Endothelial cell of umbilical vein (primary cell): Measurements from ENCODE around the gene STX1A. TPM values are rescaled to one million over a fixed set of nuclear protein-coding genes. Genes with fewer than 3 reads are reported as not detected.

Experiments
- BruUV-seq: library from RNA; stranded (reverse); fragments of 400-500 nt; replicated peaks from 2 replicates; lab custom pipeline; 2021; lab: Mats Ljungman, UMichigan
- CTCF ChIA-PET: fragments of 300-600, 350-600 bp; sonication (Branson Sonifier 250); formaldehyde crosslinking; loops from one replicate; lab custom pipeline; 2021; ENCODE audit warnings: antibody characterized with exemption, inconsistent platforms; lab: Charles Lee
- POLR2A ChIA-PET: fragments of 300-600, 350-600 bp; sonication (Branson Sonifier 250); formaldehyde crosslinking; loops from one replicate; lab custom pipeline; 2021; ENCODE audit warnings: antibody characterized with exemption, inconsistent platforms; lab: Charles Lee
- DNase-seq: peaks from one replicate; pipeline ENCODE4 v3.0.0-alpha.2; 2011; ENCODE audit warnings: low read depth, low spot score
- FAIRE-seq: peaks from 2 replicates; lab custom pipeline; 2011; peaks lifted over from hg19 to GRCh38; lab: Jason Lieb, UNC
- H2AFZ ChIP-seq: 2 replicates; pipeline ENCODE4 v1.6.0; 2012; ENCODE audit warnings: low read depth, low read length, control low read depth, inconsistent platforms
- H3K27ac ChIP-seq: 2 replicates; pipeline ENCODE4 v1.5.1; 2011; ENCODE audit warnings: low read depth, mild to moderate bottlenecking, control low read depth, low read length, moderate library complexity; ENCODE audit not compliant: insufficient read depth
- H3K27me3 ChIP-seq, 2 experiments: 2 replicates each; pipeline versions ENCODE4 v1.6.0 to v1.6.1; 2011; ENCODE audit warnings: low read length in 2 of 2, mixed read lengths in 1 of 2; ENCODE audit not compliant: control insufficient read depth in 2 of 2, insufficient read depth in 2 of 2
- H3K36me3 ChIP-seq, 2 experiments: 2 replicates in 1 of 2; 3 replicates in 1 of 2; pipeline ENCODE4 v1.5.1; 2011; ENCODE audit warnings: low read length in 2 of 2, mild to moderate bottlenecking in 1 of 2, moderate library complexity in 1 of 2; ENCODE audit not compliant: control insufficient read depth in 2 of 2, insufficient read depth in 2 of 2; ENCODE audit errors: extremely low read depth in 1 of 2
- H3K4me1 ChIP-seq: 3 replicates; pipeline ENCODE4 v1.5.1; 2011; ENCODE audit warnings: mild to moderate bottlenecking, low read length; ENCODE audit not compliant: control insufficient read depth, insufficient read depth; ENCODE audit errors: extremely low read depth
- H3K4me2 ChIP-seq: 2 replicates; pipeline ENCODE4 v1.6.1; 2011; ENCODE audit warnings: low read length, control low read depth, mixed read lengths; ENCODE audit not compliant: insufficient read depth
- H3K4me3 ChIP-seq, 3 experiments: fragments of 200-600 bp in 1 of 3; sonication (generic), shearing (Covaris generic) in 1 of 3; replicated peaks in 1 of 3; 2 replicates each; pipeline ENCODE4 v1.5.1; 2011 to 2016; ENCODE audit warnings: control low read depth in 3 of 3, low read length in 3 of 3, mild to moderate bottlenecking in 2 of 3, inconsistent platforms in 1 of 3, low read depth in 1 of 3, moderate library complexity in 1 of 3; ENCODE audit not compliant: insufficient read depth in 1 of 3
- H3K79me2 ChIP-seq: 2 replicates; pipeline ENCODE4 v1.6.0; 2012; ENCODE audit warnings: low read length, inconsistent platforms; ENCODE audit not compliant: control insufficient read depth, insufficient read depth
- H3K9ac ChIP-seq: replicated peaks from 2 replicates; pipeline ENCODE3; 2011; ENCODE audit warnings: low read length, control low read depth; ENCODE audit not compliant: insufficient read depth; ENCODE audit errors: extremely low read depth
- H3K9me1 ChIP-seq: replicated peaks from 3 replicates; pipeline ENCODE4 v1.6.0; 2011; ENCODE audit warnings: mild to moderate bottlenecking, low read length; ENCODE audit not compliant: control insufficient read depth, insufficient read depth; ENCODE audit errors: extremely low read depth
- H3K9me3 ChIP-seq: replicated peaks from 2 replicates; pipeline ENCODE4 v1.5.1; 2012; ENCODE audit warnings: low read length, inconsistent platforms; ENCODE audit not compliant: control insufficient read depth, insufficient read depth
- H4K20me1 ChIP-seq: replicated peaks from 2 replicates; pipeline ENCODE3; 2011; ENCODE audit warnings: mild to moderate bottlenecking, low read length; ENCODE audit not compliant: control insufficient read depth, insufficient read depth; ENCODE audit errors: extremely low read depth
- CTCF ChIP-seq, 2 donors: IDR thresholded peaks; 1 replicate in 1 of 2; 2 replicates in 1 of 2; pipeline ENCODE4 v1.5.1; 2011; ENCODE audit warnings: low read length in 2 of 2, mild to moderate bottlenecking in 2 of 2, moderate library complexity in 2 of 2, control low read depth in 1 of 2, inconsistent platforms in 1 of 2, low read depth in 1 of 2; ENCODE audit not compliant: insufficient read depth in 1 of 2; ENCODE audit errors: extremely low read depth in 1 of 2
- EZH2 ChIP-seq: IDR thresholded peaks from 2 replicates; pipeline ENCODE4 v1.6.1; 2012; ENCODE audit warnings: borderline replicate concordance, low read depth, mild to moderate bottlenecking, moderate library complexity, low read length, inconsistent platforms; ENCODE audit not compliant: severe bottlenecking
- FOS ChIP-seq: IDR thresholded peaks from 2 replicates; pipeline ENCODE4 v1.6.1; 2011; ENCODE audit warnings: mild to moderate bottlenecking, low read length, moderate library complexity, borderline replicate concordance; ENCODE audit not compliant: insufficient read depth
- GATA2 ChIP-seq: IDR thresholded peaks from 2 replicates; pipeline ENCODE4 v1.7.0; 2011; ENCODE audit warnings: low read depth, mild to moderate bottlenecking, moderate library complexity, mixed read lengths, low read length; ENCODE audit not compliant: insufficient read length, insufficient read depth
- JUN ChIP-seq: IDR thresholded peaks from 2 replicates; pipeline ENCODE4 v1.6.1; 2011; ENCODE audit warnings: borderline replicate concordance, low read depth; ENCODE audit not compliant: insufficient read length, insufficient read depth
- MAX ChIP-seq: IDR thresholded peaks from 2 replicates; pipeline ENCODE4 v1.6.1; 2011; ENCODE audit not compliant: insufficient read depth, insufficient read length
- MYC ChIP-seq: IDR thresholded peaks from one replicate; pipeline ENCODE4 v1.6.1; 2011; ENCODE audit warnings: mild to moderate bottlenecking, low read depth, low read length
- POLR2A ChIP-seq: IDR thresholded peaks from 2 replicates; pipeline ENCODE4 v1.6.1; 2012; ENCODE audit warnings: low read depth, mild to moderate bottlenecking, control low read depth, low read length
- POLR2AphosphoS5 ChIP-seq: IDR thresholded peaks from 2 replicates; pipeline ENCODE4 v1.6.1; 2012; ENCODE audit warnings: low read depth, mild to moderate bottlenecking, control low read depth, low read length, moderate library complexity; ENCODE audit not compliant: insufficient read depth
- dilution Hi-C: fragments of 300-500 bp; cut with MboI; formaldehyde crosslinking; loops from one replicate; pipeline ENCODE4 v1.15.0; 2019; ENCODE audit warnings: low sequenced_read_pairs; ENCODE audit not compliant: extremely low pct_ligation_motif_present
- intact Hi-C: fragments of 100-400 bp; cut with micrococcal nuclease; formaldehyde crosslinking; loops from one replicate; pipeline ENCODE4 v1.10.0; 2022
- polyA plus RNA-seq, 4 experiments: library from polyadenylated mRNA; depleted of rRNA in 3 of 4; stranded (reverse) in 3 of 4; unstranded in 1 of 4; fragments of >200 nt; gene quantifications; 2 replicates each; pipeline versions ENCODE4 v1.2.1 to v1.2.3, GENCODE V29; 2011 to 2012; ENCODE audit warnings: missing spikeins in 1 of 4
- total RNA-seq: library from RNA; stranded (reverse); gene quantifications from 2 replicates; pipeline ENCODE4 v1.2.3, GENCODE V29; 2021

Gene STX1A
- total and polyA plus RNA-seq, 2 donors (not counting 3 experiments of a cell fraction or from before 2014, with no cell fraction given), result 13.1 to 20.8 TPM

- H3K9me3 ChIP-seq, result no peaks in the 10 kb centered on the region
- ChIA-PET CTCF (interaction anchor here (2.7 to 5.3 kb wide), 2 partner anchors 130 to 131 kb away, joined by 22 to 106 read pairs; no protein-coding TSS in a partner anchor), POLR2A (no interaction called here)
- H3K4me2 ChIP-seq, result no peak overlapping the region
- intact Hi-C loops (no loop called here), dilution Hi-C loops (no loop called here)
- no peaks in the 10 kb centered on the region for H4K20me1 ChIP-seq
- no peaks in the 10 kb centered on the region for H3K36me3 ChIP-seq
- TF ChIP-seq JUN (no peak), MYC (no peak), MAX (no peak), CTCF (IDR thresholded peaks at IDR 0.05; ENCODE audit: extremely low read depth in 1 of 2, insufficient read depth in 1 of 2, low read depth in 1 of 2, low read length in 2 of 2) (no peak), POLR2AphosphoS5 (no peak), EZH2 (no peak), FOS (no peak), POLR2A (no peak), GATA2 (no peak)
- no peaks in the 10 kb centered on the region for H3K27me3 ChIP-seq
- H3K9me1 ChIP-seq, result no peaks in the 10 kb centered on the region
- H3K79me2 ChIP-seq, result no peaks in the 10 kb centered on the region
- H3K4me3 ChIP-seq, result no peak overlapping the region
- no TSS peak for BruUV-seq
- DNase-seq, result no peak
- no peak overlapping the region for H2AFZ ChIP-seq
- no peak overlapping the region for H3K27ac ChIP-seq
- FAIRE-seq, result no peak
- peaks cover 8% of the 10 kb centered on the region for H3K4me1 ChIP-seq
- H3K9ac ChIP-seq, result no peak overlapping the region
Observed at GRCh38 chr7:73736885-73737284, 17.4 kb upstream of the STX1A start.
